Endothelial cell of umbilical vein (primary cell): ENCODE measurements around the gene ABLIM2. TPM values are rescaled to one million over a fixed set of nuclear protein-coding genes. Genes with fewer than 3 reads are reported as not detected.

Source experiments
- BruUV-seq: library from RNA; stranded (reverse); fragments of 400-500 nt; replicated peaks from 2 replicates; lab custom pipeline; 2021; lab: Mats Ljungman, UMichigan
- CTCF ChIA-PET: fragments of 300-600, 350-600 bp; sonication (Branson Sonifier 250); formaldehyde crosslinking; loops from one replicate; lab custom pipeline; 2021; ENCODE audit warnings: antibody characterized with exemption, inconsistent platforms; lab: Charles Lee
- POLR2A ChIA-PET: fragments of 300-600, 350-600 bp; sonication (Branson Sonifier 250); formaldehyde crosslinking; loops from one replicate; lab custom pipeline; 2021; ENCODE audit warnings: antibody characterized with exemption, inconsistent platforms; lab: Charles Lee
- DNase-seq: peaks from one replicate; pipeline ENCODE4 v3.0.0-alpha.2; 2011; ENCODE audit warnings: low read depth, low spot score
- FAIRE-seq: peaks from 2 replicates; lab custom pipeline; 2011; peaks lifted over from hg19 to GRCh38; lab: Jason Lieb, UNC
- H2AFZ ChIP-seq: 2 replicates; pipeline ENCODE4 v1.6.0; 2012; ENCODE audit warnings: low read depth, low read length, control low read depth, inconsistent platforms
- H3K27ac ChIP-seq: 2 replicates; pipeline ENCODE4 v1.5.1; 2011; ENCODE audit warnings: low read depth, mild to moderate bottlenecking, control low read depth, low read length, moderate library complexity; ENCODE audit not compliant: insufficient read depth
- H3K27me3 ChIP-seq, 2 experiments: 2 replicates each; pipeline versions ENCODE4 v1.6.0 to v1.6.1; 2011; ENCODE audit warnings: low read length in 2 of 2, mixed read lengths in 1 of 2; ENCODE audit not compliant: control insufficient read depth in 2 of 2, insufficient read depth in 2 of 2
- H3K36me3 ChIP-seq, 2 experiments: 2 replicates in 1 of 2; 3 replicates in 1 of 2; pipeline ENCODE4 v1.5.1; 2011; ENCODE audit warnings: low read length in 2 of 2, mild to moderate bottlenecking in 1 of 2, moderate library complexity in 1 of 2; ENCODE audit not compliant: control insufficient read depth in 2 of 2, insufficient read depth in 2 of 2; ENCODE audit errors: extremely low read depth in 1 of 2
- H3K4me1 ChIP-seq: 3 replicates; pipeline ENCODE4 v1.5.1; 2011; ENCODE audit warnings: mild to moderate bottlenecking, low read length; ENCODE audit not compliant: control insufficient read depth, insufficient read depth; ENCODE audit errors: extremely low read depth
- H3K4me2 ChIP-seq: 2 replicates; pipeline ENCODE4 v1.6.1; 2011; ENCODE audit warnings: low read length, control low read depth, mixed read lengths; ENCODE audit not compliant: insufficient read depth
- H3K4me3 ChIP-seq, 3 experiments: fragments of 200-600 bp in 1 of 3; sonication (generic), shearing (Covaris generic) in 1 of 3; replicated peaks in 1 of 3; 2 replicates each; pipeline ENCODE4 v1.5.1; 2011 to 2016; ENCODE audit warnings: control low read depth in 3 of 3, low read length in 3 of 3, mild to moderate bottlenecking in 2 of 3, inconsistent platforms in 1 of 3, low read depth in 1 of 3, moderate library complexity in 1 of 3; ENCODE audit not compliant: insufficient read depth in 1 of 3
- H3K79me2 ChIP-seq: 2 replicates; pipeline ENCODE4 v1.6.0; 2012; ENCODE audit warnings: low read length, inconsistent platforms; ENCODE audit not compliant: control insufficient read depth, insufficient read depth
- H3K9ac ChIP-seq: replicated peaks from 2 replicates; pipeline ENCODE3; 2011; ENCODE audit warnings: low read length, control low read depth; ENCODE audit not compliant: insufficient read depth; ENCODE audit errors: extremely low read depth
- H3K9me1 ChIP-seq: replicated peaks from 3 replicates; pipeline ENCODE4 v1.6.0; 2011; ENCODE audit warnings: mild to moderate bottlenecking, low read length; ENCODE audit not compliant: control insufficient read depth, insufficient read depth; ENCODE audit errors: extremely low read depth
- H3K9me3 ChIP-seq: replicated peaks from 2 replicates; pipeline ENCODE4 v1.5.1; 2012; ENCODE audit warnings: low read length, inconsistent platforms; ENCODE audit not compliant: control insufficient read depth, insufficient read depth
- H4K20me1 ChIP-seq: replicated peaks from 2 replicates; pipeline ENCODE3; 2011; ENCODE audit warnings: mild to moderate bottlenecking, low read length; ENCODE audit not compliant: control insufficient read depth, insufficient read depth; ENCODE audit errors: extremely low read depth
- EZH2 ChIP-seq: IDR thresholded peaks from 2 replicates; pipeline ENCODE4 v1.6.1; 2012; ENCODE audit warnings: borderline replicate concordance, low read depth, mild to moderate bottlenecking, moderate library complexity, low read length, inconsistent platforms; ENCODE audit not compliant: severe bottlenecking
- FOS ChIP-seq: IDR thresholded peaks from 2 replicates; pipeline ENCODE4 v1.6.1; 2011; ENCODE audit warnings: mild to moderate bottlenecking, low read length, moderate library complexity, borderline replicate concordance; ENCODE audit not compliant: insufficient read depth
- GATA2 ChIP-seq: IDR thresholded peaks from 2 replicates; pipeline ENCODE4 v1.7.0; 2011; ENCODE audit warnings: low read depth, mild to moderate bottlenecking, moderate library complexity, mixed read lengths, low read length; ENCODE audit not compliant: insufficient read length, insufficient read depth
- JUN ChIP-seq: IDR thresholded peaks from 2 replicates; pipeline ENCODE4 v1.6.1; 2011; ENCODE audit warnings: borderline replicate concordance, low read depth; ENCODE audit not compliant: insufficient read length, insufficient read depth
- MYC ChIP-seq: IDR thresholded peaks from one replicate; pipeline ENCODE4 v1.6.1; 2011; ENCODE audit warnings: mild to moderate bottlenecking, low read depth, low read length
- POLR2A ChIP-seq: IDR thresholded peaks from 2 replicates; pipeline ENCODE4 v1.6.1; 2012; ENCODE audit warnings: low read depth, mild to moderate bottlenecking, control low read depth, low read length
- POLR2AphosphoS5 ChIP-seq: IDR thresholded peaks from 2 replicates; pipeline ENCODE4 v1.6.1; 2012; ENCODE audit warnings: low read depth, mild to moderate bottlenecking, control low read depth, low read length, moderate library complexity; ENCODE audit not compliant: insufficient read depth
- dilution Hi-C: fragments of 300-500 bp; cut with MboI; formaldehyde crosslinking; loops from one replicate; pipeline ENCODE4 v1.15.0; 2019; ENCODE audit warnings: low sequenced_read_pairs; ENCODE audit not compliant: extremely low pct_ligation_motif_present
- intact Hi-C: fragments of 100-400 bp; cut with micrococcal nuclease; formaldehyde crosslinking; loops from one replicate; pipeline ENCODE4 v1.10.0; 2022
- polyA plus RNA-seq, 4 experiments: library from polyadenylated mRNA; depleted of rRNA in 3 of 4; stranded (reverse) in 3 of 4; unstranded in 1 of 4; fragments of >200 nt; gene quantifications; 2 replicates each; pipeline versions ENCODE4 v1.2.1 to v1.2.3, GENCODE V29; 2011 to 2012; ENCODE audit warnings: missing spikeins in 1 of 4
- total RNA-seq: library from RNA; stranded (reverse); gene quantifications from 2 replicates; pipeline ENCODE4 v1.2.3, GENCODE V29; 2021
- TF ChIP-seq, protein P1 (sequence below), 2 donors: IDR thresholded peaks; 1 replicate in 1 of 2; 2 replicates in 1 of 2; pipeline ENCODE4 v1.5.1; 2011; ENCODE audit warnings: low read length in 2 of 2, mild to moderate bottlenecking in 2 of 2, moderate library complexity in 2 of 2, control low read depth in 1 of 2, inconsistent platforms in 1 of 2, low read depth in 1 of 2; ENCODE audit not compliant: insufficient read depth in 1 of 2; ENCODE audit errors: extremely low read depth in 1 of 2
- TF ChIP-seq, protein P2 (sequence below): IDR thresholded peaks from 2 replicates; pipeline ENCODE4 v1.6.1; 2011; ENCODE audit not compliant: insufficient read depth, insufficient read length

The ABLIM2 gene
- total and polyA plus RNA-seq, 2 donors (not counting 3 experiments of a cell fraction or from before 2014, with no cell fraction given) = 0.28 to 0.66 TPM

DNA sequence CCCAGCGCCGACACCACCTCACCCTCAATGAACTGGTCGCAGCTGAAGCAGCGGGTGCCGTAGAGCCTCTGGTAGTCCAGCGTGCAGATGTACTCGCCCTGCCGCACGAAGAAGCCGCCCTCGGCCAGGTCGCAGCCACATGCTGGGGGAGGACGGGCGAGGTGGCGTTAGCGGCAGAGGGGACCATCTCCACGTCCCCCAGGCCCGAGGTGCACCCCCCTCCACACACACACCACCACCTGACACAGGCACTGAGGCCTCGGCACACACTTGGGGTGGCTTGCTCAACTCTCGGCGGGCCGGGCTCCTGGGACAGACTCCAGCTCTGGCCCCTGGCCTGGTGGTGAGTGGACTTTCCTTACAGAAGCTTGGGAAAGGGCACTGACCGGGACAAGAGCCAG lies 61.5 kb downstream of the ABLIM2 start:
- Histone ChIP-seq H3K36me3 (no peaks in the 10 kb centered on the region), H3K27me3 (no peaks in the 10 kb centered on the region), H2AFZ (no peak overlapping the region), H3K27ac (no peak overlapping the region), H3K9me3 (peaks cover 3% of the 10 kb centered on the region), H3K4me2 (no peak overlapping the region), H3K9me1 (no peaks in the 10 kb centered on the region), H3K9ac (no peak overlapping the region), H4K20me1 (no peaks in the 10 kb centered on the region), H3K79me2 (no peaks in the 10 kb centered on the region), H3K4me3 (no peak overlapping the region), H3K4me1 (no peaks in the 10 kb centered on the region)
- FAIRE-seq (no peak), DNase-seq (no peak)
- intact Hi-C loops (loop anchor here (10.0 kb wide), 1 partner anchor 62 kb away; no protein-coding TSS in a partner anchor), dilution Hi-C loops (no loop called here)
- BruUV-seq = no TSS peak
- POLR2A ChIA-PET = no interaction called here
- TF ChIP-seq GATA2 = no peak
- TF ChIP-seq JUN = no peak
- no peak for TF ChIP-seq EZH2
- TF ChIP-seq, protein P1, sequence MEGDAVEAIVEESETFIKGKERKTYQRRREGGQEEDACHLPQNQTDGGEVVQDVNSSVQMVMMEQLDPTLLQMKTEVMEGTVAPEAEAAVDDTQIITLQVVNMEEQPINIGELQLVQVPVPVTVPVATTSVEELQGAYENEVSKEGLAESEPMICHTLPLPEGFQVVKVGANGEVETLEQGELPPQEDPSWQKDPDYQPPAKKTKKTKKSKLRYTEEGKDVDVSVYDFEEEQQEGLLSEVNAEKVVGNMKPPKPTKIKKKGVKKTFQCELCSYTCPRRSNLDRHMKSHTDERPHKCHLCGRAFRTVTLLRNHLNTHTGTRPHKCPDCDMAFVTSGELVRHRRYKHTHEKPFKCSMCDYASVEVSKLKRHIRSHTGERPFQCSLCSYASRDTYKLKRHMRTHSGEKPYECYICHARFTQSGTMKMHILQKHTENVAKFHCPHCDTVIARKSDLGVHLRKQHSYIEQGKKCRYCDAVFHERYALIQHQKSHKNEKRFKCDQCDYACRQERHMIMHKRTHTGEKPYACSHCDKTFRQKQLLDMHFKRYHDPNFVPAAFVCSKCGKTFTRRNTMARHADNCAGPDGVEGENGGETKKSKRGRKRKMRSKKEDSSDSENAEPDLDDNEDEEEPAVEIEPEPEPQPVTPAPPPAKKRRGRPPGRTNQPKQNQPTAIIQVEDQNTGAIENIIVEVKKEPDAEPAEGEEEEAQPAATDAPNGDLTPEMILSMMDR (IDR thresholded peaks at IDR 0.05; ENCODE audit: extremely low read depth in 1 of 2, insufficient read depth in 1 of 2, low read depth in 1 of 2, low read length in 2 of 2) = no peak
- TF ChIP-seq MYC = no peak
- TF ChIP-seq, protein P2, sequence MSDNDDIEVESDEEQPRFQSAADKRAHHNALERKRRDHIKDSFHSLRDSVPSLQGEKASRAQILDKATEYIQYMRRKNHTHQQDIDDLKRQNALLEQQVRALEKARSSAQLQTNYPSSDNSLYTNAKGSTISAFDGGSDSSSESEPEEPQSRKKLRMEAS = no peak
- no peak for TF ChIP-seq POLR2A
- no peak for TF ChIP-seq POLR2AphosphoS5
- TF ChIP-seq FOS = no peak
- CTCF ChIA-PET = no interaction called here
